OCI-M2 (cell line): ENCODE measurements around the gene SLC16A6.
"Not testable (repeated sequence)": the region's sequence is repeated elsewhere in the genome, so short reads cannot be mapped to it uniquely, and the experiment has no call there.

Experiments
- DNase-seq: peaks from one replicate; lab custom pipeline; 2025; ENCODE audit not compliant: unreplicated experiment; lab: John Stamatoyannopoulos, UW

SLC16A6 gene

GRCh38 chr17:68225055-68225454, 65.9 kb downstream of the SLC16A6 start:
- DNase-seq = not testable (repeated sequence)

DNA sequence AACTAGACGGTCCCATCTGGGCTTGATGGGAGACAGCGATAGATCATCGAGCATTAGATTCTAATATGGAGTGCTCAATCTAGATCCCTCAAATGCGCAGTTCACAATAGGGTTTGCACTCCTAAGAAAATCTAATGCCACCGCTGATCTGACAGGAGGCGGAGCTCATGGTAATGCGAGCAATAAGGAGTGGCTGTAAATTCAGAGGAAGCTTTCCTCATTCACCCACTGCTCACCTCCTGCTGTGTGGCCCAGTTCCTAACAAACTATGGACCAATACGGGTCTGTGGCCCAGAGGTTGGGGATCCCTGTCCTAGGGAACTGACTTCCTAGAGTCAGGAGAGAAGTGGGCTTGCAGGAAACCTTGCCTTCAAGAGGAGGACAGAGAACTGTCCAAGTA, 68.3 kb downstream of the SLC16A6 start:
- no peak for DNase-seq

DNA sequence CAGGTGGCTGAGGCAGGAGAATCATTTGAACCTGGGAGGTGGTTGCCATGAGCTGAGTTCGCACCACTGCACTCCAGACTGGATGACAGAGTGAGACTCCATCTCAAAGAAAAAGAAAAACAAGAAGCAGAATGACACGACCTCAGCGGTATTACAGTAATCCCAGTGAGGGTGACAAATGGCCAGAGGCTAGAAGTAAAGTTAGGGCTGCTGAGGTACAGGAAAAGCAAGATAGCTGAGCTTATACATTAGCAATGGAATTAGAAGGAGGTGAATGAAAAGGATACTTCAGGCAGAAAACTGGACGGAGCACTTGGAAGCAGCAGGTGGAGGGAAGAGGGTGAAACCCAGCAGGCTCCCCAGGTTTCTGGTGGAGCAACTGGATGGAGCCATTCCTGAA, 69.1 kb downstream of the SLC16A6 start:
- DNase-seq = no peak

DNA sequence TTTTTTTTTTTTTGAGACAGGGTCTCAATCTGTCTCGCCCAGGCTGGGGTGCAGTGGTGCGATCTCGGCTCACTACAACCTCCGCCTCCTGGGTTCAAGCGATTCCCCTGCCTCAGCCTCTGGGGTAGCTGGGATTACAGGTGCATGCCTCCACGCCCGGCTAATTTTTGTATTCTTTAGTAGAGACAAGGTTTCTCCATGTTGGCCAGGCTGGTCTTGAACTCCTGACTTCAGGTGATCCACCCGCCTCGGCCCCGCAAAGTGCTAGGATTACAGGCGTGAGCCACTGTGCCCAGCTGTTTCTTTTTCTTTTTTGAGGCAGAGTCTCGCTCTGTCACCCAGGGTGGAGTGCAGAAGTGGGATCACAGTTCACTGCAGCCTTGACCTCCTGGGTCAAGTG, 70.1 kb downstream of the SLC16A6 start:
- DNase-seq = not testable (repeated sequence)

GRCh38 chr17:68220186-68220585, 70.7 kb downstream of the SLC16A6 start:
- DNase-seq = not testable (repeated sequence)

- DNase-seq = not testable (repeated sequence)
These were observed 71.5 kb downstream of the SLC16A6 start for GRCh38 chr17:68219429-68219828.
